HG02610 (cell line): ENCODE results near the gene PACRG.

Experiments used
- ATAC-seq: cut with Tn5 transposase; IDR thresholded peaks from one replicate; pipeline ENCODE4 v1.9.1; 2021; ENCODE audit warnings: mild to moderate bottlenecking, moderate library complexity; ENCODE audit not compliant: unreplicated experiment

PACRG gene

DNA sequence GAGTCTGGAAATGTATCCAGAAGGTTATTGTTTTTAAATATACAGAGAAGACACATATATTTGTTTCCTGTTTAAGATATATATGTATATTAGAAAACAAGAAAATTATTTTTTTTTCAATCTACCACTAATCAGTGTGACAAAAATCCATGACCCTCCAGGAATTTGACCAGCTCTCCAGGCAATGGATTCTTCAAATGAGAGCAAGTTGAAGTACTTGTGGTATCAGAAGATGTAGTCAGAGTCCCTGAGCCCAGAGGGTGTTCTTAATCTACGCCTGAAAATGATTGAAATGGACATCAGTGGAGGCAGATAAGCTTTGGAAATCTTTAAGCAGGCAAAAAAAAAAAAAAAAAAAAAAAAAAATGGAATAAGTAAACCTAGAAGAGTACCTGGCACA, 500.3 kb downstream of the PACRG start:
- no peak for ATAC-seq

DNA sequence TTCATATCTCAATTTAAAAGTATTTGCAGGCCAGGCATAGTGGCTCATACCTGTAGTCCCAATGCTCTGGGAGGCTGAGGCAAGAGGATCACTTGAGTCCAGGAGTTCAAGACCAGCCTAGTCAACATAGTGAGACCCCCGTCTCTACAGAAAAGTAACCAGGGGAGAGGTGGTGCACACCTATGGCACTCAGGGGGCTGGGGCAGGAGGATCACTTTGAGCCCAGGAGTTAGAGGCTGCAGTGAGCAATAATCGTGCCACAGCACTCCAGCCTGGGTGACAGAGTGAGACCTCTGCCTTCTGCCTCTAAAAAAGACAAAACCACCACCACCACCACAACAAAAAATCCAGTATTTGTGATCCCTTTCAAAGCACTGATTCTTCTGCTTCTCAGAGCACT, 501.3 kb downstream of the PACRG start:
- ATAC-seq = no peak

DNA sequence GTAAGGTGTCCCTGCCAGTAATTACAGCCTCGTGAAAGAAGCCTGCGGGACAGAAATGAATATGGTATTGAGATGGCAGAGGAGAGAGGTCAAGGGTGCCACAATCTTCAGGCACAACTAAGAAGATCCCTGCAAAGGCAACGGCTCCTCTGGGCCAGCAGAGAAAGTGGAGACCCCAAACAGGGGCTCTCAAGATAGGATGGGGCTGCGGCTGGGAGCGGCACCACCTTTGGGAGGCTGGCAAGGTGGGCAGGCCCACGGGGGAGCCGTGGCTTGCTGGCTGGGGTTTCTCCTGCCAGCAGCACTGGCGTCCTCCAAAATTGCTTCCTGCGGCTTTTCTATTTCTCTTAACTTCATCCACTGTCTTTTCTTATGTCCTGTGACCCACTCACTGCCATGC, 503.1 kb downstream of the PACRG start:
- no peak for ATAC-seq

DNA sequence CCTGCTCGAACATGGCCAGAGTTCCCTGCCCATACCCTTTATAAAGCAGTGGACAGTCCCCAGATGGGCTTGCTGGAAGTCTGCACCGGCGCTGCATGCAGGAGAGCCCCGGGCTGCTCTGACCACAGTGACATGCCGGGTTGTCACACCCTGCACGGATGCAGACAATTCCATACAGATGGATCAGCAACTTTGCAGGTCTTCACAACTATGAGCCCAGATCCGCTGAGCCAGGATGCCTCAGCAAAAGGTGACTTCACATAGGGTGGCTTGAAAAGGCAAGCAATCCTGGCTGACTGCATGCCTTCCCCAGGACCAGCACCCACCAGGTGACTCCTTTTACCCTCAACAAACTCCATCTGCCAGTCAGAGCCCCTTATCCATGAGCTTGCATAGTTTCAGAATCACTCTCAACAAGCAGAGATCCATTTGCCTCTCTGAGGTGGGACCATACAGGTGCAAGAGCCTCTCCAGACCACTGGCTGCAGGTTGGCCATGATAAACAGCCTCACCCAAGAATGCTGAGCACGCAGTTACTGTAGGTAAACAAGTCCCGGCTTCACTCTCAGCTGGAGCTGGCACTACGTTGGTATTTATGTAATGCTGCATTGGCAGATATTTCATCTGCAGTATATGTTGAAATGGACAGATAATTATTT, 503.7 kb downstream of the PACRG start:
- no peak for ATAC-seq

DNA sequence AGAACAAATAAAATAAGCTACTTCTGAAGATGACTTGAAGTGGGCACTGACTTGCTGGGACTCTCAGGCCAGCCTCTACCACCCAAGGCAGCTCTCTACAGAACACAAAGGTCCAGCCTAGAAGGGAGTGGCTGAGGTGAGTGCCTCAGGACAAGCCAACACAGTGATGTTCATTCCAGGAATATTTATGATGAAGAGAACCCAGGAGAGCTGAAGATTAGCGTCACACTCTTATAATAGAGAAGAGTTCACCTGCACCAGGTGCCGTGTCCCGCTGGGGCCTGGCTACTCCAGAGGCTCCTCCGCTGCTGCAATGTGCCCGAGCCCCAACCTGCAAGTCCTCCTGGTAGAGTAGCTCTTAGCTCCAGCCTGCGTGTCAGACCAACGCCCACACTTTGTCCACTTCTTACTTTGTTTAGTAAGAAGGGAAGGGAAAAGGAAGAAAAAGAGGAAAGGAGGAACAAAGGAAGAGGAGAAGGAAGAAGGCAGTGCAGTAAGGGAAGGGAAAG, 504.3 kb downstream of the PACRG start:
- no peak for ATAC-seq

DNA sequence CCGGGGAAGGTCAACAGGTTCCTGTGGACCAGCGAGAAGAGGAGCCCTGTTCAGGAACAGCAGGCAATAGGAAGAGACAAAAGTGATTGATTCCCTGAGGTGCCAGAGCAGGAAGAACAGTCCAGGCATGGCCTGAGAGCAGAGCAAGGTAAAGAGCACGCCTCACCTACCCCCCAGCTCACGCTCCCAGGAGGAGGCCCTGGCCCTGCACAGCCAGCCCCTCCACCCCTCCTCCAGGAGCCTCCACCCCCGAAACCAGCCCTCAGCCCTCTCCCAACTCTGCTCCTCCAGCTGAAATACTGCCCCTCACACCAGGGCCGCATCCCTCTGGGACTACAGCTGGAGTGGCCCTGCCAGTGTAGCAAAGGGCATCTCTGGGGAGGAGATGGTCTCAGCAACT, 504.9 kb downstream of the PACRG start:
- no peak for ATAC-seq

DNA sequence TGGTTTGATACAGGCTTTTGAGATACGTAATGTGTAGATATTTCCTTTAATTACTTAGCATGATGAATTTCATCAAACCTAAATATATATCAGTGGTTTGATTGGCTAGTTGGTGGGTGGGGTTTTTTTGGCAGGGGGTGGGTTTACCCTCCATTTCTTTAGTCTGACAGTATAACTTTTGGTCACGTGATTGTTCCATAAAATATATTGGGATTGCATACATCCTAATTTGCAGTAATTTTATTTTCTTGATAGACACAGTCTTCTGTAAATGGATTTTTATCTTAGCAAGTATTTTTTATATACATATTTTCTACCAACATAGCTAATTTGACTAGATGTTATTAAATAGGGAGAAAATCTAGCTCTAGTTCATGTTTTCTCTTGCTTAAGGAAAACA, 509.3 kb downstream of the PACRG start:
- ATAC-seq = no peak

DNA sequence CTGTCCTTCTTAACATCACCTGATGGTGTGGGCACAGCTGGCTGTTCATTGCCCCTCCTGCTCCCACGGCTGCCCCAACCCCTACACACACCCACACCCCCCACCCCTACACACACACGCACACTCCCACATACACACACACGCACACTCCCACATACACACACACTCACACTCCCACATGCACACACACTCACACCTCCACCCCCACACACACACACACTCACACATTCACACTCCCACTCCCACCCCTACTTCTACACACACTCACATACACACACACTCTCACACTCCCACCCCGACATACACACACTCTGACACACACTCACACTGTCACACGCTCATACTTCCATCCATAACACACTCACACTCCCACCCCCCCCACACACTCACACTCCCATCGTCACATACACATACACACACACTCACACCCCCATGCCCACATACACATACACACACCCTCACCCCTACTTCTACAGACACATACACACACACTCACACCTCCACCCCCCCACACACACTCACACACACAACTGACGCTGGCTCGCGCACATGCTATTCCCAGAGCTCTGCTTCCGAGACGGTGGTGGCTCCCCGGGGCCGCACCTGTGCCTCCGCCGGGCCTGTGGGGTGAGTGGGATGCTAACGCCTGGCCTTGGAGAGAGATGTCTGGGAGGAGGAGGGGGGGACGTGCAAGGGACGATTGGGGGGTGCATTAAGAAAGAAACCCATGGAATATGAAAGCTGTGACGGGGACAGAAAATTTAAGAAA, 512.0 kb downstream of the PACRG start:
- ATAC-seq = no peak

DNA sequence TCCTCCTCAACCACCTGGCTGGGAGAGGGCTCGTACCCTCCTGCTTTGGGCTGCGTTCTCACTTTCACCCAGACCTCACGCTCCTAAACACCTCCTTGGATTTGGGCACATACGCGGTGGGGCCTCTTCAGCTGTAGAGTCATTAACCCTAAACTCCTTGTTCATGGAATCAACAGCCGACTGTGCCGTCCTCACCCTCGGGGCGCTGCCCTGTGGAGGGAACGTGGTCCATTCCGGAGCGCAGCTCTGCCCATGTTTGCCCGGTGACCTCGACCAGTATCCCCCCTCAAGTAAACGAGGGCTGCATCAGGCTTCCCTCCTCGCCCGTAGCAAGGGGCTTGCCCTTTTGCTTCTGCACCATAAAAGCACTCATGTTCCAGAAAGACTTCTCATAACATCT, 512.8 kb downstream of the PACRG start:
- ATAC-seq = no peak

DNA sequence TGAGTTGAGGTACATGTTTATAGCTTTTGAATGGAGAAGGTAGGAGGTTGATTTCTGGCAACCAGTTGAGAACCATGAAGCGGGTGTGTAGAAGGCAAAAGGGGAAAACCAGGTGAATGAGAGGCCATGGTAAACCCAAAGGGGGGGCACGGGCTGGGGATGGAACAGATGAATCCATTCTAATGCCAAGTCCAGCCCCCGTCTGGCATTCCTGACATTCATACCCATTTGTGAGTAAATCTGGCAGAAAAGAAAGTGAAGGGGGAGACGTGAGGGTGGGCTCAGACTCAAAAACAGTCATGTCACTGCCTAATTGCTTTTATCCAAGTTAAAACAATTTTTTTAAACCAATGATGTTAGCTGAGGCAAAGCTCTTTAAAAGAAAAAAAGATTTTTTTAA, 513.9 kb downstream of the PACRG start:
- no peak for ATAC-seq

DNA sequence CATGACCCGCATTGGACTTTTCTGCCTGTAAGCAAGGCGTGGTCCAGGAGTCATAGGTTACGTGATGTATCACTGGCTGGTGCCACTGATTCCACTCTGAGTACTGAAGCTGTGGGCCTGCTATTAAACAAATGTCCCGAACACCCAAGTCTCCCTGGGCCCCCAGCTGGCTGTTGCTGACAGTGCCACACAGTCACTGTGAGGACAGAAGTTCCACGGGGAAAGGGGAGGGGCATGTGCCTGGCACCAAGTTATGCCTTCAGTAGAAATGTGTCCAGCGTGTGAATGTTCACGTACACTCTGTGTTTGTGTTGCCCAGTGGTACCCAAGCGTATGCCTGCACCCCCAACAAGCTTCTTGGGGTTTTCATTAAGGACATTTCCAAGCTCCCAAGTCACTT, 515.3 kb downstream of the PACRG start:
- no peak for ATAC-seq

DNA sequence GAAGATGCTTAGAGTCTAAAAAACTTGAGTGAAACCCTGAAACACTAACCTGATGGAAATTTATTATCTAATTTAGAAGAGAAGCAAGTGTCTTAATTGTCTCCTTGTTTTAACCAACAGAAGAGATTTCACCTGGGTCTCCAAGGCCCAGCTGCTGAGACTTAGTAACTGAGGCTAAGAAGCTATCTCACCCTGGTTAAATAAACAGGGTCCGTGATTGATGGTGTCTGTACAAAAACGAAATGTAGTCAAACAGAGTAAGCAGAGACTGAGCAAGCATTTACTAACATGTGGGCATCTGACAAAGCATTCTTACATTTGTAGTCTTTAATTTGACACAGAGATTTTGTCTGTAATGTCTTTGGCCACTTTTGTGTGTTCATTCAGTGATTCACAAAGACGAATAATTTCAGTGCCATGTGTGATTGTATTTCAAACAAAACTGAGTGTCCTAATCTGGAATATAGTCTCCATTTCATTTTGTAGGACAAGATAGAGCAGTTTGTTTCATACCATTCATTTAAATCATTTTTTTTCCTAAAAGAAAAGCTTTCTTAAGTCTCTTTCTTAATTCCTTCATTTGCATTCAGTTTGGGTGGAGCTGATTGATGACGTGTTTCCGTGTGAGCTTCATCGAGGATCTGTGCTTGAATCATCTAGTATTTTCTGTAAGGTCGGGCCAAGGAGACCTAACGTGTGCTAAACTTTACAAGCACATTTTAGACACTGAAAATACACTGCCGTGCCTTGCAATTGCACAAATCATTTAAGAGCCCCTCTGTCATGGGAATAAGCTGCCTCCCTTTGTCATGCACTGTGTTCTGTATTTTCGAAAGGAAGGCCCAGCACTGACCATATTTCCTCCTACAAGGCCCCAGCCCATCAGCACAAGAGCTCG, 516.2 kb downstream of the PACRG start:
- no peak for ATAC-seq

DNA sequence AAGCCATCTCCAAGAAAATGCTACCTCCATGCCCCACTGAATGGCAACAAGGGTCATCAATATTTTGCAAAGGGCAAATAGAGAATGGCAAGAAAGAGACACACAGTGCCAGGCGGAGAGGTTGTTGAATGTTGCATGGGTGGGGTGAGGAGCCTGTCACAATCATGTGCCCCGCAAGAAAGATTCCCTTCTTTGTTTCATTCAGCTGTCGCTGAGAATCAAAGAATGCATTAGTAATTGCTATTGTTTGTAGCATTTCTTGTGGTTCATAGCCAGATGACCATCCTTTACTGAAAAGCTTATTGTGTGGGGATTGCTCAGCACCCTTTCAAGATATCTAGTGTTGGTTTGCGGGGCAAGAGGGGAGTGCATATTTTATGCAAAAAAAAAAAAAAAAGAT, 520.3 kb downstream of the PACRG start:
- no peak for ATAC-seq

DNA sequence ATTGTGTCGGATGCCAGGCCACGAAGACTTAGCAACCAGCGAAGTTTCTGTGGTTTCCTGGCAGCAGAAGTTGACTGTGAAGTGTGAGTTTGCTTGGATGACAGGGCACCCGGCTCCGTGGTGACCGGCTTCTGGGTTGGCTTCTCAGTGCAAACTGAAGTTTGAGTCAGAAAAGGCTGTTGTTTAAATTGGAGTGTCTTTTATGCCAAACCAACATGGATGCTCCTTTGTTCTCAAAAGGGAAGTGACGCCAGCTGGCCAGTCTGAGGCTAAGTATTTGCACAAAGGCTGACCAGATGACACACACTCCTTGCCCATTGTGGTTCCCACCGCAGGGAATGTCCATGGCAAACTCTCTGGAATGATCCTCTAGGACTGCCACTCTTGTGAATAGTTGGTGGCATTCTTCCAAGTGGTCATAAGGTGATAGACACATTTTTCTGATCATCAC, 521.9 kb downstream of the PACRG start:
- no peak for ATAC-seq

DNA sequence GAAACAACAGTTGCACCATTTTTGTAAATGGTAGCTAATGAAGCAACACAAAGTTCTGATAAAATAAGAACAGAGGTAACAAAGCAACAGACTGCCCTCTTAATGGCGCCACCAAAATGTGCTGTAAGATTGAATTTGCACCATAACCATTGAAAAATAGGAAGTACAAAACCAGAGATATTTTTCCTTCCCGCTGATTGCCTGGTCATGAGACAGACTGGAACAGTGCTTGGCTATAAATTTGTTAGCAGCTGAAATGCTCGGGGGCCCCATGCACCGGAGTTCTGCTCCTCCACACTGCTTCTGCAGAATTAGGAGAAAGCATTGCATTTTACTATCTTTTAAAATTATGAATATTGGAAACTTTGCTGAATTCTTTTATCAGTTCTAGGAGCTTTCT, 522.3 kb downstream of the PACRG start:
- ATAC-seq = no peak

DNA sequence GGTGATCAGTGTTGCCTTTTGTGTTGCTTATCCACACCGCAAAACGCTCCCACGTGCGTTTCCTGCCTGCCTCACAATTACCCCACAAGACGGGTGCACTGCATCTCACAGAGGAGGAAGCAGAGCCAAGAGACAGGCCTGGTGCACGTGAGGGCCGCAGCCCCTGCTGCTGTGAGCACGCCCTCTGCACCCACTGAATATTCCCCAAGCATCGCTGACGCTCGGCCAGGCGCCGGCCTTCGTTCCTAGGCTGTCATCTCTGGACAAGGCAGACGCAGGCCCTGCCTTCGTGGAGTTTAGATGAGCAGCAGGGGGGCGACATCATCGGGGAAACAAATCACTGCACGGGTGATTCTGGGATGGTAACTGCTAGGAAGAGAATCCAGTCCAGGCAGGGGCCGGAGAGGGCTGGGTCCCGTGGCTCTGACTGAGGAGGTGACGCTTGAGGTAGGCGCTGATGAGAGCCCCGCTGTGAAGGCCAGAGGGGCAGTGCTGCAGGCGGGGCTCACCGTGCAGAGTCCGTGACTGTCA, 524.4 kb downstream of the PACRG start:
- no peak for ATAC-seq

DNA sequence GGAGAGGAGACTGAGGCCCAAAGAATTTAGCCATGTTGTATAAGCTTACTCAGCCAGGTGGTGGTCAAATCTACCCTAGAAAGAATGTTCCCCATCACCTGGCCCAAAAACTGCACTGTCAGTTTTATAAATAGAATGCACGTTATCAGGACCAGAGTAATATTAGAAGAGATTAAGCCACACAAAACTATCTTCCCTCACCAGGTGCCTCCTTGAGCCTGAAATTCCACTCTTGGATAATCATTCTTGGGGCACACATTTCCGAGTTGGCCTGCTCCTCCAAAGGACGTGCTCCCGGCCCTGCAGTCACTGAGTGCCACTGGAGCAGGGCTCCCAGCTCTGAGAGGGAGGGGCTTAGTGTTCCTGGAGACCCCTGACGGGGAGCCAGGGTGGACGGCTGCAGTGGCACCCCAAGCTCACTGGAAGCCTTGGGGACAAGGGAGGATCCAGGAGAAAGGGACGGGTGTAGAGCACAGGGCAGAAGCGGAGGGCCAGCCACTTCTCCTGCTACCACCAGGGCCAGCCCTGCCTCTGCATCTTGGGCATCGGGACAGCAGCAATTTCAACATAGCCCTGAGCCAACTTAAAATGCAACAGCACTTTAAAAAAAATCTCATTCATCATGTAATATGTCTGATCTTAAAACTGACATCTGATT, 525.9 kb downstream of the PACRG start:
- ATAC-seq = no peak

DNA sequence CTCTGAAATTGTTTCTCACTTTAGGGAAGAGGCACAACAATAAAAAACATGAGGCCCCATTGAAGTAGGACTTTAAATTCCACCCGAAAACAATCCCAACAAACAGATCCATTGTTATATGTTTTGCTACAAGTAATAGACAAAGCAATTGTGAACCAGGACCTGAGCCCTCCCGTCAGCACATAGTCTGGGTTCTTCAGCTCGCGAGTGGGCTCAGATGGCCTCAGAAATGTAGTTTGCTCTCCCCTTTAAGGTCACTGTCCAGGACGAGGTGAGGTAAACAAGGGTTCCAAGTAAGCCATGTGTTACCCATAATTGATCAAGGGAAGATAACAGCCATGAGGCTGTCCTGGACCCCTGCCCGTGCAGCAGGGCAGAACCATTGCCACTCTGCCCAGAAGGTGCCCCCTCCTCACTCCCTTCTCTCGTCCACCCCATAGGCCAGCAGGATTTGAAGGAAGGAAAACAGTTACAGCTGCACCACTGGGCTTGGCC, 526.6 kb downstream of the PACRG start:
- no peak for ATAC-seq

DNA sequence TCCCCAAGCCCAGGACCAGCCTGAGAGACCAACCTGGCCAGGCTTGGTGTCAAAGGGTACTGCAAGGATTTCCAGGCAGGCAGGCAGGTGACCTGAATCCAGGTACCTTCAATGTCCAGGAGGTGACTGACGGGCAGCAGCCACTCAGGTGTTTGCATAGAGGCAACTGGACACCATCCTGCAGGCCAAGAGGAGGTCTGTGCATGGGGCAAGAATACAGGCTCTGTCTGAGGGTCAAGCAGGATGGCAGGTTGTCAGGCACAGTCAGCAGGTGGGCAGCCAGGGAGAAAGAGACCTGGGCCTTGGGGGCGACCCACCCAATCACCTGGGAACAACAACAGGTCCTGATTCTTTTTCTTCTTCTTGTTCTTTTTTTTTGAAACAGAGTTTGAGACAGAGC, 527.5 kb downstream of the PACRG start:
- no peak for ATAC-seq

DNA sequence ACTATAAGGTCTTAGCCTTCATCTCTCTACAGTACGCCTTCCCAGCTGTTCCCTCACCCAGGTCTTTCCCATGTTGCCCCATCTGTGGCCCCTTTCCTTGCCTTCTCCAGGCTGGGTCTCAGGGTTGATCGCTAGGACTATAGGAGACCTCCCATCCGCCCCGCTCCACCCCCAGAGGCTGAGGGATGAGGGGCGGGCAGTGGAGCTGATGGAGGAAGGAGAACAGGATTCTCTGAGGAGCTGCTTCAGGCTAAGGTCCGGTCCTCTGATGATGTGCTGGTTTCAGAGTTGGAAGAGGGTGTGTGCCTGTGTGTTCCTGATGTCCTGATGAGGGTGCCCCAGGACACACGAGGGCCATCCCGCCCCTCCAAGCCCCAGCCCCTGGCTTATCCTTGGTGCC, 531.9 kb downstream of the PACRG start:
- no peak for ATAC-seq
